Transverse colon (tissue), 4 donors: ENCODE data around the gene ATG101.
A peak's percentile ranks its signal among the peaks of the same experiment; 100 is the strongest.

Source experiments
- CTCF ChIP-seq, 5 experiments: fragments of 200-600 bp in 3 of 5; fragments of 450-650 bp in 2 of 5; sonication (generic) in 3 of 5; IDR thresholded peaks; 1 replicate in 2 of 5; 2 replicates in 3 of 5; pipeline ENCODE4 v1.5.1; 2016 to 2017; ENCODE audit warnings: antibody characterized with exemption in 5 of 5, inconsistent platforms in 3 of 5, mild to moderate bottlenecking in 2 of 5, moderate library complexity in 1 of 5
- POLR2A ChIP-seq: fragments of 450-650 bp; IDR thresholded peaks from one replicate; pipeline ENCODE4 v1.6.1; 2016; ENCODE audit warnings: antibody characterized with exemption, mild to moderate bottlenecking, moderate library complexity
- POLR2AphosphoS5 ChIP-seq, 3 donors: sonication (generic); formaldehyde crosslinking; IDR thresholded peaks; one replicate each; pipeline ENCODE4 v1.6.1; 2016; ENCODE audit warnings: antibody characterized with exemption in 3 of 3

GRCh38 chr12:52052468-52053186, 17.2 kb upstream of the ATG101 start:
- TF ChIP-seq CTCF (IDR thresholded peaks at IDR 0.05) (no peak), POLR2AphosphoS5 (IDR thresholded peaks at IDR 0.05) (peak in 2 of 3 donors; percentile 60 to 82), POLR2A (peak; percentile 51)
